Measurements from ENCODE around the gene CDC42. TPM values are rescaled to one million over a fixed set of nuclear protein-coding genes. Genes with fewer than 3 reads are reported as not detected.

CDC42 gene
- total RNA-seq, 2 donors from 2014 or later, result 264 to 345 TPM

- H3K36me3 ChIP-seq, result no peaks in the 10 kb centered on the region
- H3K9me3 ChIP-seq, result no peaks in the 10 kb centered on the region
- intact Hi-C loops (cut with DNase I), result no loop called here
- no peak overlapping the region for H3K27ac ChIP-seq
- H3K4me1 ChIP-seq, result peaks cover 7% of the 10 kb centered on the region
- H3K27me3 ChIP-seq, result no peaks in the 10 kb centered on the region
- no peak for TF ChIP-seq CTCF (IDR thresholded peaks at IDR 0.05)
- DNase-seq, result no peak
- no peak overlapping the region for H3K4me3 ChIP-seq
- H3K9ac ChIP-seq (ENCODE audit: low read depth in 2 of 2, low read length in 2 of 2), result no peak overlapping the region
Observed at GRCh38 chr1:22064751-22065402, 12.4 kb downstream of the CDC42 start.

GRCh38 chr1:22071511-22071910 is 19.0 kb downstream of the CDC42 start:
- Histone ChIP-seq H3K9ac (ENCODE audit: low read depth in 2 of 2, low read length in 2 of 2) (no peak overlapping the region), H3K36me3 (no peaks in the 10 kb centered on the region), H3K4me1 (peaks cover 20% of the 10 kb centered on the region), H3K9me3 (no peaks in the 10 kb centered on the region), H3K27me3 (no peaks in the 10 kb centered on the region), H3K27ac (no peak overlapping the region), H3K4me3 (no peak overlapping the region)
- intact Hi-C loops (cut with DNase I), result no loop called here
- DNase-seq, result no peak
- no peak for TF ChIP-seq CTCF (IDR thresholded peaks at IDR 0.05)

- H3K9me3 ChIP-seq, result no peaks in the 10 kb centered on the region
- no peaks in the 10 kb centered on the region for H3K27me3 ChIP-seq
- DNase-seq, result no peak
- TF ChIP-seq CTCF (IDR thresholded peaks at IDR 0.05), result no peak
- H3K36me3 ChIP-seq, result no peaks in the 10 kb centered on the region
- peaks cover 20% of the 10 kb centered on the region for H3K4me1 ChIP-seq
- no peak overlapping the region for H3K27ac ChIP-seq
- H3K9ac ChIP-seq (ENCODE audit: low read depth in 2 of 2, low read length in 2 of 2), result no peak overlapping the region
- intact Hi-C loops (cut with DNase I), result no loop called here
- H3K4me3 ChIP-seq, result no peak overlapping the region
Observed at GRCh38 chr1:22074803-22075202, 22.3 kb downstream of the CDC42 start.

GRCh38 chr1:22075718-22076117 is 23.2 kb downstream of the CDC42 start:
- H3K27me3 ChIP-seq, result no peaks in the 10 kb centered on the region
- no peak for TF ChIP-seq CTCF (IDR thresholded peaks at IDR 0.05)
- peak overlapping the region; percentile 17 for H3K27ac ChIP-seq
- H3K9me3 ChIP-seq, result no peaks in the 10 kb centered on the region
- H3K9ac ChIP-seq (ENCODE audit: low read depth in 2 of 2, low read length in 2 of 2), result no peak overlapping the region
- no peak for DNase-seq
- H3K4me1 ChIP-seq, result peaks cover 20% of the 10 kb centered on the region
- H3K36me3 ChIP-seq, result no peaks in the 10 kb centered on the region
- no peak overlapping the region for H3K4me3 ChIP-seq
- intact Hi-C loops (cut with DNase I), result no loop called here

GRCh38 chr1:22076346-22076745 is 23.8 kb downstream of the CDC42 start:
- H3K4me1 ChIP-seq, result peaks cover 20% of the 10 kb centered on the region
- no peak for DNase-seq
- no peak overlapping the region for H3K9ac ChIP-seq (ENCODE audit: low read depth in 2 of 2, low read length in 2 of 2)
- no peak overlapping the region for H3K4me3 ChIP-seq
- TF ChIP-seq CTCF (IDR thresholded peaks at IDR 0.05), result no peak
- H3K27ac ChIP-seq, result peak overlapping the region; percentile 17
- H3K9me3 ChIP-seq, result no peaks in the 10 kb centered on the region
- H3K27me3 ChIP-seq, result no peaks in the 10 kb centered on the region
- intact Hi-C loops (cut with DNase I), result no loop called here
- H3K36me3 ChIP-seq, result no peaks in the 10 kb centered on the region

All from colonic mucosa (tissue), 4 donors.